ENCODE results near the gene FALEC.

Gene FALEC

DNA sequence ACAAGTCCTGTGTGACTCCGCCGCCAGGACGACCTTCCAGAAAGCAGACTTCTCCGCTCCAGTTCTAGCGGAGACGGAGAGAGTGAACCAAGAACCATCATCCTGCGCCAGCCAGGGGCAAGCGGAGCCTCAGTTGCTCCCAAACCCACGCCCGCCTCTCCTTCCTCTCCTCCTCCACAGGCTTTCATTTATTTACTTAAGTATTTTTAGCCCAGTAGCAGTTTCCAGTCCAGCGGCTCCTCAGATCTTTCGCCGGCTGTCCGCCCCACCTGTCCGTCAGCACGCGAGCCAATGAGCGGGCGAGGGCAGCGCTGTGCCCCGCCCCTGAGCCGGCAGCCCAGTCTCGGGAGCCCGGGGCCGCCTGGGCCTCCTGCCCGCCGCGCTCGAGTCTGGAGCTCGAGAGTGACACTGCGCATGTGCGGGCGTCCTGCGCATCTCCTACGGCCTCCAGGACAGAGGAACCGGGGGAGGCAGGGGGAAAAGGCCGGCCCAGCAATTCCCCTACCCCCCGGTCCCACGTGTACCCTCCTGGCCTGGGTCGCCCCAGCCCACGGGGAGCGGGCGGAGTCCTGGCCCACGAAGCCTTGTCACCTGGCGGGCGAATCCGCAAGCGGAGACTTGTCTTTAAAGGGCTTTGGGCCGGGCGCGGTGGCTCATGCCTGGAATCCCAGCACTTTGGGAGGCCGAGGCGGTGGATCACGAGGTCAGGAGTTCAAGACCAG lies at the start of gene FALEC:
TSS of gene FALEC (plus strand) at position 425 of the 722 bp plus-strand sequence.
- peak within 1 kb of the TSS; percentile 59 for H3K9ac ChIP-seq (ENCODE audit: low read length)
- peak within 1 kb of the TSS; percentile 95 for H3K4me3 ChIP-seq (ENCODE audit: low read length)
- peak within 1 kb of the TSS; percentile 49 for H3K27ac ChIP-seq (ENCODE audit: low read length)
- no peaks in the 10 kb centered on the region for H3K9me3 ChIP-seq (ENCODE audit: control insufficient read depth, low read depth, low read length)
- no peaks in the 10 kb centered on the region for H3K36me3 ChIP-seq (ENCODE audit: control insufficient read depth, low read depth, low read length)
- no peaks in the 10 kb centered on the region for H3K4me1 ChIP-seq (ENCODE audit: control insufficient read depth, low read depth, low read length)
- no peaks in the 10 kb centered on the region for H3K27me3 ChIP-seq (ENCODE audit: control insufficient read depth, insufficient read depth, low read length)

DNA sequence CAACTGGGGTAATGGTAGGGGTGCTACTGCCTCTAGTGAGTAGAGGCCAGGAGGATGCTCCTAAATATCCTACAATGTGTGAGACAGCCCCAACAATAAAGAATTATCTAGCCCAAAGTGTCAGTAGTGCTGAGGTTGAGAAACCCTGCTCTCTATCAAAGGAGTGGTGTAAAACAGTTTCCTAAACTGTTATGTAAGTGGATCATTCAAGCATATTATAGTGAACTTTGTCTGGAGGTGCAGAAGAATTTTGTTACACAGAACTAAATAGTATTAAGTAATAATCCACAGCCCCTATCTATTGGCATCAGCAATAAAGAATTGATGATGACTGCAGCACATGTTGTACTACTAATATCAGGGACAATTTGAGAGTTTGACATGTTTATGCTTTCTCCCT lies 48.6 kb upstream of the FALEC start:
- Histone ChIP-seq H3K27me3 (ENCODE audit: control insufficient read depth, insufficient read depth, low read length) (no peaks in the 10 kb centered on the region), H3K9ac (ENCODE audit: low read length) (no peak overlapping the region), H3K36me3 (ENCODE audit: control insufficient read depth, low read depth, low read length) (peaks cover 32% of the 10 kb centered on the region), H3K4me3 (ENCODE audit: low read length) (no peak overlapping the region), H3K9me3 (ENCODE audit: control insufficient read depth, low read depth, low read length) (no peaks in the 10 kb centered on the region), H3K27ac (ENCODE audit: low read length) (no peak overlapping the region), H3K4me1 (ENCODE audit: control insufficient read depth, low read depth, low read length) (no peaks in the 10 kb centered on the region)

DNA sequence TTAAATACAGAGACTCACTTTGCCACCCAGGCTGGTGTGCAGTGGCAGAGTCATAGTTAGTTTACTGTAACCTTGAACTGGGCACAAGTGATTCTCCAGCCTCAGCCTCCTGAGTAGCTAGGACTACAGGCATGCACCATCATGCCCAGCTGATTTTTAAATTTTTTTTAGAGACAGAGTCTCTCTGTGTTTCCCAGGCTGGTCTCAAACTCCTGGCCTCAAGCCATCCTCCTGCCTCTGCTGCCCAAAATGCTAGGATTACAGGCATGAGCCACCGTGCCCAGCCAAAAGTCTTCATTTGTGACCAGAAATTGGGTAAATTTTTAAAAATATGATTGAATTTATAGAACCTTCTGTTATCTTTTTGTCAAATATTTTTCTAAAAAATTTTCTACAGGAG lies 46.3 kb upstream of the FALEC start:
- no peak overlapping the region for H3K4me3 ChIP-seq (ENCODE audit: low read length)
- no peaks in the 10 kb centered on the region for H3K27me3 ChIP-seq (ENCODE audit: control insufficient read depth, insufficient read depth, low read length)
- peaks cover 43% of the 10 kb centered on the region for H3K36me3 ChIP-seq (ENCODE audit: control insufficient read depth, low read depth, low read length)
- no peaks in the 10 kb centered on the region for H3K9me3 ChIP-seq (ENCODE audit: control insufficient read depth, low read depth, low read length)
- no peaks in the 10 kb centered on the region for H3K4me1 ChIP-seq (ENCODE audit: control insufficient read depth, low read depth, low read length)
- H3K9ac ChIP-seq (ENCODE audit: low read length) = no peak overlapping the region
- H3K27ac ChIP-seq (ENCODE audit: low read length) = no peak overlapping the region

DNA sequence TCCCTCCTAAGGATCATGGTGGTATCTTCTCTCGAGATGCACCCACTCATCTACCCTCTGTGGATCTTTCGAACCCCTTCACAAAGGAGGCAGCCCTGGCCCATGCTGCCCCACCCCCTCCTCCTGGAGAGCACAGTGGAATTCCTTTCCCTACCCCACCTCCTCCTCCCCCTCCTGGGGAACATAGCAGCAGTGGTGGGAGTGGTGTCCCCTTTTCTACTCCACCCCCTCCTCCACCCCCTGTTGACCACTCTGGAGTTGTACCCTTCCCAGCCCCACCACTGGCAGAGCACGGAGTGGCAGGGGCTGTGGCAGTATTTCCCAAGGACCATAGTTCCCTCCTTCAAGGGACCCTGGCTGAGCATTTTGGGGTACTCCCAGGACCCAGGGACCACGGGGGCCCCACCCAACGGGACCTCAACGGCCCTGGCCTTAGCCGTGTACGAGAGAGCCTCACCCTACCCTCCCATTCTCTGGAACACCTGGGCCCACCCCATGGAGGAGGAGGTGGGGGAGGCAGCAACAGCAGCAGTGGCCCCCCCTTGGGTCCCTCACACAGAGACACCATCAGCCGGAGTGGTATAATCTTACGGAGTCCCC lies 42.9 kb upstream of the FALEC start:
- Histone ChIP-seq H3K27me3 (ENCODE audit: control insufficient read depth, insufficient read depth, low read length) (no peaks in the 10 kb centered on the region), H3K36me3 (ENCODE audit: control insufficient read depth, low read depth, low read length) (peaks cover 32% of the 10 kb centered on the region), H3K9ac (ENCODE audit: low read length) (no peak overlapping the region), H3K4me3 (ENCODE audit: low read length) (no peak overlapping the region), H3K4me1 (ENCODE audit: control insufficient read depth, low read depth, low read length) (no peaks in the 10 kb centered on the region), H3K27ac (ENCODE audit: low read length) (no peak overlapping the region), H3K9me3 (ENCODE audit: control insufficient read depth, low read depth, low read length) (no peaks in the 10 kb centered on the region)

DNA sequence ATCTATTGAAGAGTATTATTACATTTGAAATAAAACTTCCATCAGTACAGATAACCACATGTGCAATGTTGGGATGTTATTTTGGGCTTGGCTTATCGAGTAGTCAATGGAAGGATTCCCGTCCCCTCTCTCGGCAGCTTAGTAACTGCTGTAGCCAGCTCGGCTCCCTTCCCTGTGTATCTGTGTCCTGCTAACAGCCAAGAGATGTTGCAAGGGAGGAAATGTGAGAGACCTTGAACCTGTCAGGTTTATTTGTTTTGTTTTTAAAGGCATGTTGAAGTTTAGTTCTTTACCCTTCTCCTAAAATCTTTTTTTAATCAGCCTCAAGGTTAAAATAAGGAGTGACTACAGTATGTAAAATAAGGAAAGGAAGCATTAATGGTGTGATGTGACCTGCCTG lies 41.9 kb upstream of the FALEC start:
- Histone ChIP-seq H3K4me3 (ENCODE audit: low read length) (no peak overlapping the region), H3K27me3 (ENCODE audit: control insufficient read depth, insufficient read depth, low read length) (no peaks in the 10 kb centered on the region), H3K36me3 (ENCODE audit: control insufficient read depth, low read depth, low read length) (peaks cover 32% of the 10 kb centered on the region), H3K27ac (ENCODE audit: low read length) (no peak overlapping the region), H3K4me1 (ENCODE audit: control insufficient read depth, low read depth, low read length) (no peaks in the 10 kb centered on the region), H3K9ac (ENCODE audit: low read length) (no peak overlapping the region), H3K9me3 (ENCODE audit: control insufficient read depth, low read depth, low read length) (no peaks in the 10 kb centered on the region)

DNA sequence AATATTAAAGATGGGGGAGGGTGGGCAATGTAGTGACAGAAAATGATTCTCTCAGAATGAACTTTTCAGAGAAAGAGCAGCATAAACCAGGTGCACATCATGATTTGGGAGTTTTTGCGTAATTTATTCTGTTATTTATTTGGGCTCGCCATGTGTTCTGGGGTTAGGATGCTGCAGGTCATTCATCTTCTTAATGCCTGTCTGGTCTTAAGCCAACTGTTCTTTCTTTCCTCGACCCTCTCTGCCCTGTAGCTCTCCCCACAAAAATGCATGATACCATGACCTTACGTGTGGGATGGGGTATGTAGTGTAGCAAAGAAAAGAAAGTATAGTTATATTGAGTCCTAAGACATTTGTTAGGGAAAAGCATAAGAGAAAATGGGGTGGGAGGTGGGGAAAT lies 40.7 kb upstream of the FALEC start:
- no peak overlapping the region for H3K27ac ChIP-seq (ENCODE audit: low read length)
- H3K9me3 ChIP-seq (ENCODE audit: control insufficient read depth, low read depth, low read length) = no peaks in the 10 kb centered on the region
- H3K9ac ChIP-seq (ENCODE audit: low read length) = no peak overlapping the region
- H3K4me1 ChIP-seq (ENCODE audit: control insufficient read depth, low read depth, low read length) = no peaks in the 10 kb centered on the region
- peaks cover 32% of the 10 kb centered on the region for H3K36me3 ChIP-seq (ENCODE audit: control insufficient read depth, low read depth, low read length)
- no peak overlapping the region for H3K4me3 ChIP-seq (ENCODE audit: low read length)
- peaks cover 8% of the 10 kb centered on the region for H3K27me3 ChIP-seq (ENCODE audit: control insufficient read depth, insufficient read depth, low read length)

DNA sequence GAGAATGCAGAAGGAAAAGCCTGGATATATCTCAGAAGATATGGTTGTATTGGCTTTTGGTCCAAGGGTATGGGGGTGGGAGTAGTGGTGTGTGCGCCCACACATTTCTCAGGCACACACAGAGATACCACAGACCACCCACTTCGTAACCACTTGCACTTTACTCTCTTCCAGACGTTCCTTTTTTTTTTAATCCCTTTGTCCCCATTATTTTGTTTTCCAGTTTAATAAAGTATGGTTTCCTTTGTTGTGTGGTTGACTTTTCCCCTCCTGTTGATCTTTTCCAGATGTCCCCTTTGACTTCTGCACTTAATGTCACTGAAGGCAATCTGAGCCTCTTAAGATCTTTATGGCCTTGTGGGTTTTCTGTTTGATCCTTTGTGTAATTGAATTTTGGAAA lies 38.8 kb upstream of the FALEC start:
- H3K36me3 ChIP-seq (ENCODE audit: control insufficient read depth, low read depth, low read length) = peaks cover 13% of the 10 kb centered on the region
- no peak overlapping the region for H3K27ac ChIP-seq (ENCODE audit: low read length)
- no peaks in the 10 kb centered on the region for H3K4me1 ChIP-seq (ENCODE audit: control insufficient read depth, low read depth, low read length)
- H3K9me3 ChIP-seq (ENCODE audit: control insufficient read depth, low read depth, low read length) = no peaks in the 10 kb centered on the region
- peaks cover 9% of the 10 kb centered on the region for H3K27me3 ChIP-seq (ENCODE audit: control insufficient read depth, insufficient read depth, low read length)
- no peak overlapping the region for H3K4me3 ChIP-seq (ENCODE audit: low read length)
- no peak overlapping the region for H3K9ac ChIP-seq (ENCODE audit: low read length)

DNA sequence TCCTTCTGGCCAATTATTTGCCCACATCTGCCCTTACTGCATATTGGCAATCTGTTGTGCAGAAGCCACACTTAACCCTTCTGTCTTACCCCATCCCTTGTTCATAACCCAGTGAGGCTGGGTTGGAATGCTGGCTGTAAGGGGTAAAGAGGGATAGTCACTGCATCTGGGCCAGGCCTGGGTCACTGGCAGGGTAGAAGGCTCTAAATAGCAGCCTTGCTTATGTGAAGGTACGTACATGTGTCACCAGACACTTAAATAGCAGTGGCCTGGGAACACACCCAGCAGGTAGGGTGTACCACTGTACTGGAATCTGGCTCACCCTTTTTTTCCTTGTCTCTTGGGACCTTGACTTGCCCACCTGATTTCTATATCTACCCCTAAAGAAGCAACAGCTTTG lies 38.2 kb upstream of the FALEC start:
- H3K27me3 ChIP-seq (ENCODE audit: control insufficient read depth, insufficient read depth, low read length) = peaks cover 9% of the 10 kb centered on the region
- no peak overlapping the region for H3K9ac ChIP-seq (ENCODE audit: low read length)
- no peak overlapping the region for H3K27ac ChIP-seq (ENCODE audit: low read length)
- no peak overlapping the region for H3K4me3 ChIP-seq (ENCODE audit: low read length)
- H3K9me3 ChIP-seq (ENCODE audit: control insufficient read depth, low read depth, low read length) = no peaks in the 10 kb centered on the region
- no peaks in the 10 kb centered on the region for H3K4me1 ChIP-seq (ENCODE audit: control insufficient read depth, low read depth, low read length)
- peaks cover 7% of the 10 kb centered on the region for H3K36me3 ChIP-seq (ENCODE audit: control insufficient read depth, low read depth, low read length)

DNA sequence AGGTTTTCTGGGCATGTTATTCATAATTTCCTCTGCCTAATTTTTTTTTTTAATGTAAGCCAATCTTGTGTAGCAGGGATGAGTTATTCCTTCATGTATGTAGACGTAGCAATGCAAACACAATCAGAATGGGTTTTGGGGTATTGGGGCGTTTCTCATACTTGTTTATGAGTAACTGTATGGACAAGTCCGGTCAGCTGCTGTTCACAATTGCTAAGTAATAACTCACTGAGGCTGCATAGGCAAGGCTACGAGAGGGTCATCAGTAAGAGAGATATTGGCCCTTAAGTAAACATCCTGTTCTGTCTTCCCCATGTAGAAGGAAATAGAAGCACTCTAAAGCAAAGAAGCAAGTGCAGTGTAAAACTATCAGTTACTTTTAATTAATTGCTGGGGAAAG lies 37.8 kb upstream of the FALEC start:
- no peaks in the 10 kb centered on the region for H3K9me3 ChIP-seq (ENCODE audit: control insufficient read depth, low read depth, low read length)
- H3K4me1 ChIP-seq (ENCODE audit: control insufficient read depth, low read depth, low read length) = no peaks in the 10 kb centered on the region
- no peak overlapping the region for H3K4me3 ChIP-seq (ENCODE audit: low read length)
- no peak overlapping the region for H3K27ac ChIP-seq (ENCODE audit: low read length)
- no peak overlapping the region for H3K9ac ChIP-seq (ENCODE audit: low read length)
- peaks cover 9% of the 10 kb centered on the region for H3K27me3 ChIP-seq (ENCODE audit: control insufficient read depth, insufficient read depth, low read length)
- H3K36me3 ChIP-seq (ENCODE audit: control insufficient read depth, low read depth, low read length) = peaks cover 3% of the 10 kb centered on the region

DNA sequence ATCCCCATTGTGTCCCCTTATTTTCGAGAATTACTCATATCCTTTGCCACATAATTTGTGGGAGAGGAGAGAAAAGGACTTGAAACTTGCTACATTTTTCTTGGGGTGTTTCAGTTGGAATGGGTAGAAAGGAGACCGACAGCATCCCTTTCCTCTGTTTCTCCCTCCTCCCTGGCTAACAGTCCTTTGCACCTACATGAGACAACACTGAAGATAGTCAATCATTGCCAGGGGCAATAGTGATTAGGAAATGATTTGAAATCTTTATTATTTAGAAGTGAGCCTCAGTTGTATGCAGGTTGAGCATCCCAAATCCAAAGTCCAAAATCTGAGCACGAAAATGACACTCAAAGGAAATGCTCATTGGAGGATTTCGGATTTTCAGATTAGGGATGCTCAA lies 36.2 kb upstream of the FALEC start:
- H3K27ac ChIP-seq (ENCODE audit: low read length) = no peak overlapping the region

DNA sequence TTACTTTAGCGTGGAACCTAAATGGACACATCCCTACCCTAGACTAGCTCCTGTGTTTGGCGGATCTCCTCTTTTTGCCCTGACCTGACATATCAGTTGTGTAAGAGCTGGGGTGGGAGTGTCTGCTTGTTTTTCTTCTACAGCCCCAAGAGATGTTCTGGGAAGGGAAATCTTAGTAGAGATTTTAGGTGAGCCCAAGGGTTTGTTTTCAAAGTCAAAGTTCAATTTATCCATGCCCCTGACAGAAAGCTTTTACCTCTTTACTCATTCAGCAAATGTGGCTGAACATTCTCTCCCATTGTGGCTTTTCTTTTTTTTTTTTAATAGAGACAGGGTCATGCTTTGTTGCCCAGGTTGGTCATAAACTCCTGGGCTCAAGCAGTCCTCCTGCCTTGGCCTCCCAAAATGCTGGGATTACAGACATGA lies 35.6 kb upstream of the FALEC start:
- H3K27me3 ChIP-seq (ENCODE audit: control insufficient read depth, insufficient read depth, low read length) = peaks cover 9% of the 10 kb centered on the region
- no peak overlapping the region for H3K4me3 ChIP-seq (ENCODE audit: low read length)
- H3K27ac ChIP-seq (ENCODE audit: low read length) = no peak overlapping the region
- no peaks in the 10 kb centered on the region for H3K36me3 ChIP-seq (ENCODE audit: control insufficient read depth, low read depth, low read length)
- no peaks in the 10 kb centered on the region for H3K4me1 ChIP-seq (ENCODE audit: control insufficient read depth, low read depth, low read length)
- no peaks in the 10 kb centered on the region for H3K9me3 ChIP-seq (ENCODE audit: control insufficient read depth, low read depth, low read length)
- no peak overlapping the region for H3K9ac ChIP-seq (ENCODE audit: low read length)

More for the DNA sequence above, 36.2 kb upstream of the FALEC start:
- H3K27me3 ChIP-seq (ENCODE audit: control insufficient read depth, insufficient read depth, low read length) = peaks cover 9% of the 10 kb centered on the region
- H3K9ac ChIP-seq (ENCODE audit: low read length) = no peak overlapping the region
- H3K4me1 ChIP-seq (ENCODE audit: control insufficient read depth, low read depth, low read length) = no peaks in the 10 kb centered on the region
- H3K4me3 ChIP-seq (ENCODE audit: low read length) = no peak overlapping the region
- H3K36me3 ChIP-seq (ENCODE audit: control insufficient read depth, low read depth, low read length) = no peaks in the 10 kb centered on the region
- no peaks in the 10 kb centered on the region for H3K9me3 ChIP-seq (ENCODE audit: control insufficient read depth, low read depth, low read length)

DNA sequence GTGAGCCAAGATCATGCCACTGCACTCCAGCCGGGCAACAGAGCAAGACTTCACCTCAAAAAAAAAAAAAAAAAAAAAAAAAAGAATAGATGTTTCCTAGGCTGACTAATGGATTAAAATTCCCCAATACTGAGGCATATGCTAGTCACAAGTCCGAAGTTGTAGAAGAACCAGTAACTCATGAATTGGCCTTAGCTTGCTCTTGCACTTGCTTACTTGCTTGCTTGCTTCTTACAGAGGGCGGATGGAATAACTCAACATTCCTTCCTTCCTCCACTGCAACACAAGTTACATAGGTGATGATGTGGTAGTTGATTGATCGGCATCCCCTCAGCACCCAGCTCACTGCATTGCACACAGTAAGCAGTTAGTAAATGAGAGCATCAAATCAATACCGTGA lies 31.1 kb upstream of the FALEC start:
- Histone ChIP-seq H3K9me3 (ENCODE audit: control insufficient read depth, low read depth, low read length) (no peaks in the 10 kb centered on the region), H3K9ac (ENCODE audit: low read length) (no peak overlapping the region), H3K36me3 (ENCODE audit: control insufficient read depth, low read depth, low read length) (peaks cover 8% of the 10 kb centered on the region), H3K27me3 (ENCODE audit: control insufficient read depth, insufficient read depth, low read length) (peaks cover 6% of the 10 kb centered on the region), H3K4me1 (ENCODE audit: control insufficient read depth, low read depth, low read length) (peaks cover 4% of the 10 kb centered on the region), H3K4me3 (ENCODE audit: low read length) (no peak overlapping the region), H3K27ac (ENCODE audit: low read length) (no peak overlapping the region)
